ENCODE results near the gene MRPS18A. TPM values are rescaled to one million over a fixed set of nuclear protein-coding genes. Genes with fewer than 3 reads are reported as not detected.

Gene MRPS18A
- total RNA-seq, 1 experiment from 2014 or later = 105 TPM

Other genes starting within 250 kb of the MRPS18A start
- gene DLK2, start 232.2 kb downstream of the MRPS18A start, total RNA-seq (2014; rRNA removed) = 1.4 and 4.4 TPM in 2 replicates
- gene TJAP1, start 210.2 kb downstream of the MRPS18A start, total RNA-seq (2014; rRNA removed) = 28.5 and 40.0 TPM in 2 replicates
- gene LRRC73, start 177.4 kb downstream of the MRPS18A start, total RNA-seq (2014; rRNA removed) = 0.22 and 0.75 TPM in 2 replicates
- 89.7 and 93.9 TPM in 2 replicates for gene YIPF3, start 170.9 kb downstream of the MRPS18A start, total RNA-seq (2014; rRNA removed)
- 61.4 and 69.7 TPM in 2 replicates for gene POLR1C, start 170.7 kb downstream of the MRPS18A start, total RNA-seq (2014; rRNA removed)
- 42.3 and 50.6 TPM in 2 replicates for gene XPO5, start 111.8 kb downstream of the MRPS18A start, total RNA-seq (2014; rRNA removed)
- gene POLH, start 111.6 kb downstream of the MRPS18A start, total RNA-seq (2014; rRNA removed) = 8.2 and 12.1 TPM in 2 replicates
- 38.1 and 47.6 TPM in 2 replicates for gene GTPBP2, start 58.5 kb downstream of the MRPS18A start, total RNA-seq (2014; rRNA removed)
- 25.1 and 40.9 TPM in 2 replicates for gene MAD2L1BP, start 52.0 kb downstream of the MRPS18A start, total RNA-seq (2014; rRNA removed)
- gene RSPH9, start 42.8 kb downstream of the MRPS18A start, total RNA-seq (2014; rRNA removed) = not detected in 2 replicates
- gene VEGFA, start 82.4 kb upstream of the MRPS18A start, total RNA-seq (2014; rRNA removed) = 146 and 190 TPM in 2 replicates

Measured in PC-3 (cell line).